ENCODE measurements around the gene SBF2. TPM values are rescaled to one million over a fixed set of nuclear protein-coding genes. Genes with fewer than 3 reads are reported as not detected.
A peak's percentile ranks its signal among the peaks of the same experiment; 100 is the strongest.

The SBF2 gene
- total and polyA plus RNA-seq, 2 of the 13 experiments (the other 11 are each of a cell fraction or from before 2014, with no cell fraction given) = 24.0 to 45.8 TPM

DNA sequence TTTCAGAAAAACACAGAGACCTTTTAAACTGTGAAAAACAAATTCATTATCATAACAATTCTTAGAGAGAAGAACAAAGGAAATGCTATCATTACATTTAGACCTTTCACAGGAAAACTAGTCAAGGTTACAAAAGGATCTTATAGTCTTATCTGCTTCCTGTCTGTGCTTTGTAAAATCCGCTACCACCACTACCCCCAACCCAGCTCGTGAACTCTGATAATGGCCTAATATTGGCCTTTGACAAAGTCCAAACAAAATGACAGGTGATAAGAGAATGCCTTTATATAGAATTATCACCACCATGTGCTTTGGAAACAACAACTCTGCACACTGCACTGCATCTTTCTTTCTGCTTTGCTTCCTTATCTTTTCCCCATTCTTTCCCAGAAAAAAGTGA, 272.5 kb downstream of the SBF2 start (continued):
- TF ChIP-seq, protein P1, sequence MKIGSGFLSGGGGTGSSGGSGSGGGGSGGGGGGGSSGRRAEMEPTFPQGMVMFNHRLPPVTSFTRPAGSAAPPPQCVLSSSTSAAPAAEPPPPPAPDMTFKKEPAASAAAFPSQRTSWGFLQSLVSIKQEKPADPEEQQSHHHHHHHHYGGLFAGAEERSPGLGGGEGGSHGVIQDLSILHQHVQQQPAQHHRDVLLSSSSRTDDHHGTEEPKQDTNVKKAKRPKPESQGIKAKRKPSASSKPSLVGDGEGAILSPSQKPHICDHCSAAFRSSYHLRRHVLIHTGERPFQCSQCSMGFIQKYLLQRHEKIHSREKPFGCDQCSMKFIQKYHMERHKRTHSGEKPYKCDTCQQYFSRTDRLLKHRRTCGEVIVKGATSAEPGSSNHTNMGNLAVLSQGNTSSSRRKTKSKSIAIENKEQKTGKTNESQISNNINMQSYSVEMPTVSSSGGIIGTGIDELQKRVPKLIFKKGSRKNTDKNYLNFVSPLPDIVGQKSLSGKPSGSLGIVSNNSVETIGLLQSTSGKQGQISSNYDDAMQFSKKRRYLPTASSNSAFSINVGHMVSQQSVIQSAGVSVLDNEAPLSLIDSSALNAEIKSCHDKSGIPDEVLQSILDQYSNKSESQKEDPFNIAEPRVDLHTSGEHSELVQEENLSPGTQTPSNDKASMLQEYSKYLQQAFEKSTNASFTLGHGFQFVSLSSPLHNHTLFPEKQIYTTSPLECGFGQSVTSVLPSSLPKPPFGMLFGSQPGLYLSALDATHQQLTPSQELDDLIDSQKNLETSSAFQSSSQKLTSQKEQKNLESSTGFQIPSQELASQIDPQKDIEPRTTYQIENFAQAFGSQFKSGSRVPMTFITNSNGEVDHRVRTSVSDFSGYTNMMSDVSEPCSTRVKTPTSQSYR (CRISPR knock-in tag; IDR thresholded peaks at IDR 0.05; ENCODE audit: borderline replicate concordance) = peak; percentile 71; the same call in 1 of the 2 replicates
- TF ChIP-seq ZFP37 (CRISPR knock-in tag; IDR thresholded peaks at IDR 0.05; ENCODE audit: borderline replicate concordance) = no peak
- TF ChIP-seq SP5 (CRISPR knock-in tag; IDR thresholded peaks at IDR 0.05; ENCODE audit: borderline replicate concordance, low read depth) = 0 out of 2 replicates have a peak, but pooled peaks have one; percentile 12
- TF ChIP-seq SOX6 (IDR thresholded peaks at IDR 0.05) = no peak
- peak; percentile 75 for TF ChIP-seq SOX6 (CRISPR knock-in tag; IDR thresholded peaks at IDR 0.05)
- TF ChIP-seq AGO1 (IDR thresholded peaks at IDR 0.05; ENCODE audit: low read depth, low read length, poor library complexity, severe bottlenecking) = no peak
- TF ChIP-seq ZNF354B (CRISPR knock-in tag; IDR thresholded peaks at IDR 0.05) = no peak
- TF ChIP-seq BCL6 (CRISPR knock-in tag; IDR thresholded peaks at IDR 0.05) = peak; percentile 85

DNA sequence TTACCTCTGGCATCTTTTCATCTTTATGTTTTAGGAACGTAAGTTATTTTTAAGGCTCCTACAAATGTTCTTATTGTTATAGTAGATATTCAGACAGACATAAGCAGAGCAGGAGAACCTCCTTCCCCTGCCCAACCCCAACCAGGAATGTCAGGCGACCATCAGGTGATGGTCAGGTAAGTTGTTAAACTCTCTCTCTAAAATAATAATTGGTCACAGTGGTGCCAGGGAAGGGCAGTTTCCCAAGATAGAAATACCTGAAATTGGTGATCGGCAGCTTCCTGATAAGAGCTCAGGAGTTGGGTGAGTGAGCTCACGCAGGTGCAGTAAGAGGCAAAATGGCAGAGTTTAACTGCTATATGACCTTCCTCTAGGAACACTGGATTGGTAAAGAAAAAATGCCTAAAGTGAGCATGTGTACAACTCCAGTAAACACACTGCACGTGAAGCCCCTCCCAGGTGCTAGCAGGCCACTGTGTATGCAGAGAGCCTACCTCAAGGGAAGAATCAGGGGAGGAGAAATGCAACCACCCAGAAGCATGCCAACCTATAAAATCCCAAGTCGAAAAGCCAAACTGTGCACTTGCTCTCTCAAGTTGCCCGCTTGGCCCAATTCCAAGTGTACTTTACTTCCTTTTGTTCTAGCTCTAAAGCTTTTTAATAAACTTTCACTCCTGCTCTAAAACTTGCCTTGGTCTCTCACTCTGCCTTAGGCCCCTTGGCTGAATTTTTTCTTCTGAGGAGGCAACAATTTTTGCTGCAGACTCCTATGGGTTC, 273.9 kb downstream of the SBF2 start:
- DNase-seq (ENCODE audit: low spot score) (peak; percentile 7), FAIRE-seq (no peak), ATAC-seq (no peak)
- intact Hi-C loops (cut with micrococcal nuclease; ENCODE audit: unreplicated experiment) (no loop called here), in situ Hi-C loops (cut with HindIII; ENCODE audit: extremely low pct_ligation_motif_present, low pct_unique_long_range_greater_than_20kb) (no loop called here)
- no peaks in the 10 kb centered on the region for H3K27me3 ChIP-seq (ENCODE audit: control insufficient read depth in 1 of 2, insufficient read depth in 2 of 2, low read length in 2 of 2)
- H3K9me3 ChIP-seq (ENCODE audit: low read length) = no peaks in the 10 kb centered on the region
- H3K4me3 ChIP-seq (replicated peaks in 1 of 3; ENCODE audit: insufficient read depth in 1 of 3, low read depth in 2 of 3, low read length in 3 of 3) = no peak overlapping the region
- no peak overlapping the region for H2AFZ ChIP-seq (ENCODE audit: low read length)
- WGBS (ENCODE audit: low lambda C conversion rate) = 91% methylated on average over 7 of the region's 7 CpGs
- peaks cover 0 to 2% of the 10 kb centered on the region in 2 experiments; a peak in 1 of 5 replicates for H3K36me3 ChIP-seq (replicated peaks in 1 of 2; ENCODE audit: control insufficient read depth in 1 of 2, insufficient read depth in 2 of 2, low read length in 2 of 2)
- CTCF ChIA-PET (ENCODE audit: low intra/inter-chr PET ratio, low total read pairs) = no interaction called here
- no peak overlapping the region for H3K27ac ChIP-seq (ENCODE audit: extremely low read length, insufficient read depth, low read length)
- H3K4me1 ChIP-seq (ENCODE audit: insufficient read depth, low read length) = peaks cover 22% of the 10 kb centered on the region
- TF ChIP-seq, protein P2, sequence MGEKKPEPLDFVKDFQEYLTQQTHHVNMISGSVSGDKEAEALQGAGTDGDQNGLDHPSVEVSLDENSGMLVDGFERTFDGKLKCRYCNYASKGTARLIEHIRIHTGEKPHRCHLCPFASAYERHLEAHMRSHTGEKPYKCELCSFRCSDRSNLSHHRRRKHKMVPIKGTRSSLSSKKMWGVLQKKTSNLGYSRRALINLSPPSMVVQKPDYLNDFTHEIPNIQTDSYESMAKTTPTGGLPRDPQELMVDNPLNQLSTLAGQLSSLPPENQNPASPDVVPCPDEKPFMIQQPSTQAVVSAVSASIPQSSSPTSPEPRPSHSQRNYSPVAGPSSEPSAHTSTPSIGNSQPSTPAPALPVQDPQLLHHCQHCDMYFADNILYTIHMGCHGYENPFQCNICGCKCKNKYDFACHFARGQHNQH (CRISPR knock-in tag; IDR thresholded peaks at IDR 0.05) = no peak
- TF ChIP-seq ZNF160 (CRISPR knock-in tag; IDR thresholded peaks at IDR 0.05) (0 out of 2 replicates have a peak, but pooled peaks have one; percentile 44), SOX13 (IDR thresholded peaks at IDR 0.05) (no peak), SOX13 (CRISPR knock-in tag; conservative IDR thresholded peaks at IDR 0.05 in 1 of 2, IDR thresholded peaks at IDR 0.05 in 1 of 2) (peak in 1 of 2 experiments; percentile 38; a peak in 1 of 4 replicates), ZNF792 (CRISPR knock-in tag; IDR thresholded peaks at IDR 0.05) (no peak)
- no TSS peak for BruUV-seq (replicated peaks)
- POLR2A ChIA-PET = no interaction called here
- H3K4me2 ChIP-seq (ENCODE audit: low read depth, low read length) = no peak overlapping the region
- H4K20me1 ChIP-seq (ENCODE audit: insufficient read depth, low read length) = no peaks in the 10 kb centered on the region
- H3K9ac ChIP-seq (ENCODE audit: insufficient read depth, low read depth, low read length) = no peak overlapping the region
- no peaks in the 10 kb centered on the region for H3K79me2 ChIP-seq (ENCODE audit: insufficient read depth, low read length)
